Measurements from ENCODE around the gene NUMB.

NUMB gene

GRCh38 chr14:73239393-73240241 is 218.7 kb downstream of the NUMB start:
- no peak overlapping the region for H3K27ac ChIP-seq
- TF ChIP-seq, protein P1, sequence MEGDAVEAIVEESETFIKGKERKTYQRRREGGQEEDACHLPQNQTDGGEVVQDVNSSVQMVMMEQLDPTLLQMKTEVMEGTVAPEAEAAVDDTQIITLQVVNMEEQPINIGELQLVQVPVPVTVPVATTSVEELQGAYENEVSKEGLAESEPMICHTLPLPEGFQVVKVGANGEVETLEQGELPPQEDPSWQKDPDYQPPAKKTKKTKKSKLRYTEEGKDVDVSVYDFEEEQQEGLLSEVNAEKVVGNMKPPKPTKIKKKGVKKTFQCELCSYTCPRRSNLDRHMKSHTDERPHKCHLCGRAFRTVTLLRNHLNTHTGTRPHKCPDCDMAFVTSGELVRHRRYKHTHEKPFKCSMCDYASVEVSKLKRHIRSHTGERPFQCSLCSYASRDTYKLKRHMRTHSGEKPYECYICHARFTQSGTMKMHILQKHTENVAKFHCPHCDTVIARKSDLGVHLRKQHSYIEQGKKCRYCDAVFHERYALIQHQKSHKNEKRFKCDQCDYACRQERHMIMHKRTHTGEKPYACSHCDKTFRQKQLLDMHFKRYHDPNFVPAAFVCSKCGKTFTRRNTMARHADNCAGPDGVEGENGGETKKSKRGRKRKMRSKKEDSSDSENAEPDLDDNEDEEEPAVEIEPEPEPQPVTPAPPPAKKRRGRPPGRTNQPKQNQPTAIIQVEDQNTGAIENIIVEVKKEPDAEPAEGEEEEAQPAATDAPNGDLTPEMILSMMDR (IDR thresholded peaks at IDR 0.05) = no peak
- TF ChIP-seq ZFX (IDR thresholded peaks at IDR 0.05; ENCODE audit: borderline replicate concordance) = no peak

DNA sequence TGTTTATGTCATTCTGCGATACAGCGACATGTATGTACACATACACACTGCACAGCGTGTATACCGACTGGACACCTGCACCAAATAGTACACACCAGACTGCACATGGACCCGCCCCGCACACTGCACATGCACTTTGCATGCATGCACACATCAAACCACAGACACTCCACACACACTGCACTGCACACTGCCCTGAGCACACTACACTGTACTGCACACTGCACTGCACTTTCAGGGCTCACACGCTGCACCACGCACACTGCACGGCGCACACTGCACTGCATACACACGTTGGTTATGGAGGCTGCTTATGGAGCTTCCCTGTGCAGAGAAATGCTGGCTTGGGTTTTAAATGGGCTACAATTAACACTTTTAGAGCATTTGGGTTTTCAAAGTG is 219.4 kb downstream of the NUMB start:
- H3K27ac ChIP-seq = no peak overlapping the region
- no peak for TF ChIP-seq ZFX (IDR thresholded peaks at IDR 0.05; ENCODE audit: borderline replicate concordance)
- TF ChIP-seq, protein P1 (IDR thresholded peaks at IDR 0.05) = no peak

- no peak overlapping the region for H3K27ac ChIP-seq
- TF ChIP-seq ZFX (IDR thresholded peaks at IDR 0.05; ENCODE audit: borderline replicate concordance) = no peak
- TF ChIP-seq, protein P1 (IDR thresholded peaks at IDR 0.05) = no peak
These were observed 219.9 kb downstream of the NUMB start for GRCh38 chr14:73238424-73238852.

DNA sequence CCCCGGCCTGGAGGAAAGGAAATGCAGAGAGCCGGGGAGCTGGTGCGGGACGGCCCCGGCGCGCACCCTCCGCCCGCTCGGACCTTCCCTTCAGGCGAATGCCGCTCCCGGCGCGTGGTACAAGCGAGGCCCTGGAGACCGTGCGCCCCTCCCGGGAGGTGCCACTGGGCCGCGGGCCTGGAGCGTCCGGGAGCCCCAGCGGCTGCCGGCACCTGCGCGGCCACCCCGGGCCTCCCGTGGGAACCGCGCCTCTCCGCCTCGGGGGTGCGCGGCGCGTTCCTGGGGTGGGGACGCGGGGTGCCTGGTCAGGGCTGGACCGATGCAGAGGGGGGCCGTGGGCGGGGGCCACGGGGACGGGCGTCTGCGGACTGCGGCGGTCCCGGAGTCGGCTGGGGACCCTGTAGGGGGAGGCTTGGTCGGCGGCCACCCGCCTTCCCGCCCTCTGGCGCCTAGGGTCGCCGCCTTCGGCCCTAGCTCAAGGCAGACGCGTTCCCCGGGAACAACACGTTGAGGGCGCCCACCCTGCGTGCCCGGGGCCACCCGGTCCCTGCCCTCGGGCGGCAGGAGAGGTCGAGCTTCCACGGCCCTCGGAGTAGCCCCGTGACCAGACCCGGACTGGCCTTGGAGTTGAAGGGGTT is 220.4 kb downstream of the NUMB start:
- TF ChIP-seq ZFX (IDR thresholded peaks at IDR 0.05; ENCODE audit: borderline replicate concordance) = no peak
- TF ChIP-seq, protein P1 (IDR thresholded peaks at IDR 0.05) = no peak
- no peak overlapping the region for H3K27ac ChIP-seq

- TF ChIP-seq, protein P1 (IDR thresholded peaks at IDR 0.05) = no peak
- TF ChIP-seq ZFX (IDR thresholded peaks at IDR 0.05; ENCODE audit: borderline replicate concordance) = no peak
- no peak within 1 kb of the TSS for H3K27ac ChIP-seq
These were observed 221.0 kb downstream of the NUMB start, which contains the start of gene PAPLN for GRCh38 chr14:73237219-73237785. PAPLN (plus strand) TSS chr14:73237506; CDS start chr14:73239779, 2,273 bp downstream.

- no peak for TF ChIP-seq ZFX (IDR thresholded peaks at IDR 0.05; ENCODE audit: borderline replicate concordance)
- TF ChIP-seq, protein P1 (IDR thresholded peaks at IDR 0.05) = no peak
- no peak overlapping the region for H3K27ac ChIP-seq
These were observed 221.6 kb downstream of the NUMB start for GRCh38 chr14:73236752-73237218.
